Limb (tissue), 2 donors: Measurements from ENCODE around the gene CRELD2.

Experiments used
- DNase-seq, 2 donors: peaks; one replicate each; pipeline ENCODE4 v3.0.0-alpha.2; 2016; ENCODE audit errors: extremely low spot score in 2 of 2

CRELD2 gene

DNA sequence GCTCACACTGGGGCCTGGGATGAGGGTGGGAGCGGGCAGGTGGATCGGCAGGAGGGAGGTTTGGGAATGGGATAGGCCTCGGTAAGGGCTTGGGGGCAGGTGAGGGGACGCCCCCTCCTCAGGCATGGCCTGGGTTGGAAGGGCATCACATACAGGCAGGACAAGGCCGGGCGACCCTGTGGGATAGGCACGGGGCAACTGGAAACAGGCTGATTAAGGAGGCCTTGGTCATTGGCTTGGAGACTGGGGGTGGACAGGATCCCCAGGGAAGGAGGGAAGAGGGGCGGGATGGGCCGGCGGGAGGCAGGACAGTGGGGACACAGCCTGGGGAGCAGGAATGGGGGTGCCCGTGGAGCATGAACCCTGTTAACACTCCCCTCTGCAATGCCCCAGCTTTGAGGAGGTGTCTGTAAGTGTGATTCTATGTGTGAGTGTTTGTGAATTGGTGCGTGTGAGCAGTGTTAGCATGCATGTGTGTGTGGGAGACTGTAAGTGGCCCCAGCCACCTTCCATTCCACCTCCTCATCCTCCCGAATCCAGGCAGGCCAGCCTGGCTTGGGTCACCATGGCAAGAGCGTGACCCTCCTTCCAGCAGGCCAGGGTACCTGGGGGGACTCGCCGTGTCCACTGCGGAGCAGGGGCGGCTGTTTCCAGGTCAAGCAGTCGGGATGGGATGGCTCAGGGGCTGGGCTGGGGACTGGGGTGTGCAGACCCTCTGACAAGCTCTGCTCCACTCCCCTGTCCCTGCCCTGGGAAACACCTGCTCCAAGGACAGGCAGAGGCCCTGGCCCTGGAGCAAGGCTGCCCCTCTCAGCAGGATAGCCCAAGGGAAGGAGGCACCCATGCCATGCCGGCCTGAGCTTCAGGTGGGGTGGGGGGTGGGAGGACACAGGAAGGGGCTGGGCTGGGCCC lies 38.7 kb downstream of the CRELD2 start:
- no peak for DNase-seq

DNA sequence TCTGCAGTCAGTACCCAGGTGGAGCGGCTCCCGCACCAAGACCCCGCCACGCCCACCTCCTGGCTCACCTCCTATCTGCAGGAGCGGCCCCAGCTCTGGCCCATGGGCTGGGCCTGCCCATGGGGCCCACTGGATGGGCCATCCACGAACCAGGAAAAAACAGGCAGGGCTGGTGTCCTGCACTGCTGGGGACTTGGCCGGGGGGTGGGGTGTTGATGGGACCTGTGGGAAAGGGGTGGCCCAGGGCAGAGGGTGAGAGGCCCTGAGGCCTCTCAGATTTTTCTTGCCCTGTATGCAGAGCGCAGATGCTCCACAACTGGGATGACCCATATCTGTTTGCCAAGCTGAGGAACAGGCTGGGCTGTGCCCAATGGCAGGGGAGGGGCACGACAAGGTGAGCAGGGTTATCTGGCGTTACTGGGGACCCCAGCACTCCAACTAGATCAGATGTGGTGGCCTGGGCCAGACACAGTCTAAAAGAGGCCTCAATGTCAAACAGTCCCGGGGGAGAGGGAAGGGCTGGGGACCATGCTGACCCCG lies 39.5 kb downstream of the CRELD2 start:
- no peak for DNase-seq

DNA sequence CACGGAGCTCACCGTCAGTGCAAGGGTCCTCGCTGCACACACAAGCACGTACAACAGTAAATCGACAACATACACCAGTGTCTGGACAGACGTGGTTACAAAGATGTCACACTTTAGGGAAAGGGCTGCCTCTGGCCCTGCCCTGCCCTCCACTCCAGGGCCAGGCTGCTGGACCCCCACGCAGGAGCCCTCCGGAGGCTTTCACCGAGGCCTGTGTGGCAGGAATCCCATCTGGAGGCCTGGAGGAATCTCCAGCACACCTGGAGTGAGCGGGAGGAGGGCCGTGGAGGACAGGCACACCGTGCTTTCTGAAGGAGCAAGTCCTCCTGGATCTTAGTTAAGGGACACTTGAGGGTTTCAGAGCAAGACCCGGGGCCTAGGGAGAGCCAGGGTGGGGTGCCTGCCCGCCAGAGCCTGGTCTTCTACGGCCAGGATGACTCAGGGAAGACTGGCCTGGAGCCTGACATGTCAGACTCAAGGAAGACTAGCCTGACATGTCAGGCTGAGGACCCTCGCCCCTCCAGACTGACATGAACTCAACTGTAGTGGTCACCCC lies 40.0 kb downstream of the CRELD2 start:
- no peak for DNase-seq

DNA sequence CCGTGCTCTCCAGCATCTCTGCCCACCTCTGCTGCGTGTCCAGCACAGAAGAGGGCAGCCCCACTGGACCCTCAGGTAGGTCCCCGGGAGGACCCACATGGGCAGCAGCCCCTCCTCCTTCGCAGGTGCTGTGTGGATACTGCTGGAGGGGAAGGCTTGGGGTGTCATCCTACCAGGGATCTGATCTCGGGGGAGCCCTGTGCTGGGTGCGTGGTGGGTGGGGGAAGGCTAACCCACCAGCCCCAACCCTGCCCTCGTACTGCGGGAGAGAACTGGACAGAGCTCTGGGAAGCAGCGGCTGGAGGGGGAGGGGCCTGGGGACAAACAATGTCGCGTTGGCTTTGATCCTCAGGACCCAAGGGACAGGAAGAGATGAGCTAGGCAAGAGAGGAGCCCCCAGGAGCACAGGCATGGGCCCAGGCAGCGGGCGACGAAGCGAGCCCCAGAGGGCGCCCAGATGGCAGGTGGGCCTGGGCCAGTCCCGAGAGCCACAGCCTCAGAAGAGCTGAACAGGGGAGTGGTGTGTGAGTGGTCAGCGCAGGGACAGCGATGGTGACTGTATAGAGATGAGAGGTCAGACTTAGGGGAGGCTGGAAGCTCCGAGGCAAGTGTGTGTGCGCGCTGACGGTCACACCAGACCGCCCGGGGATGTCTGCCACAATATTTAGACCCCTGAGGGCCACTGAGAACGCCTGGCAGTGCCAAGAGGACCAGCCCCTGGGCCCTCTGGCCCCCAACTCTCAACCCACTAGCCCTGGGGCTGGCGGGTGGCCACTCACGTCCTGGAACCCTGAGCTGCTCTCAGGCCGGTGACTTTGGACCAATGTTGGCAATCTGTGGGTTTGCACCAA lies 40.7 kb downstream of the CRELD2 start:
- DNase-seq = no peak

DNA sequence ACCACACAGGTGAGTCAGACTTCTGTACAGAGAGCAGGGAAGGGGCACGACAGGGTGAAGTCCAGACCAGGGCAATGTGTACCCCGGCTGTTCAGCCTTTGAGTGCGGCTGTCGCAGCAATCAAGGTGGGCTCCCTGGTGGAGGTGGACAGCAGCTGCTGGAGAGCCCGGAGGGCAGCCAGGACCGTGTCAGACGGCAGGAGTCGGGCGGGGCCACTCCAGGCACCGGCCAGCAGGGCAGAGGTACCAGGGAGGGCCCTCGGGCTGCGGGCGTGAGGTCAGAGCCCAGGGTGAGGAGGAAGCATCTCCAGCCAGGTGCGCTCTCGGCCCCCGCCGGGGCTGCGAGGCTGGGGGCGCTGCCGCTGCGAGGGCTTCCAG lies 41.3 kb downstream of the CRELD2 start:
- DNase-seq = peak in 1 of 2 donors; percentile 72

DNA sequence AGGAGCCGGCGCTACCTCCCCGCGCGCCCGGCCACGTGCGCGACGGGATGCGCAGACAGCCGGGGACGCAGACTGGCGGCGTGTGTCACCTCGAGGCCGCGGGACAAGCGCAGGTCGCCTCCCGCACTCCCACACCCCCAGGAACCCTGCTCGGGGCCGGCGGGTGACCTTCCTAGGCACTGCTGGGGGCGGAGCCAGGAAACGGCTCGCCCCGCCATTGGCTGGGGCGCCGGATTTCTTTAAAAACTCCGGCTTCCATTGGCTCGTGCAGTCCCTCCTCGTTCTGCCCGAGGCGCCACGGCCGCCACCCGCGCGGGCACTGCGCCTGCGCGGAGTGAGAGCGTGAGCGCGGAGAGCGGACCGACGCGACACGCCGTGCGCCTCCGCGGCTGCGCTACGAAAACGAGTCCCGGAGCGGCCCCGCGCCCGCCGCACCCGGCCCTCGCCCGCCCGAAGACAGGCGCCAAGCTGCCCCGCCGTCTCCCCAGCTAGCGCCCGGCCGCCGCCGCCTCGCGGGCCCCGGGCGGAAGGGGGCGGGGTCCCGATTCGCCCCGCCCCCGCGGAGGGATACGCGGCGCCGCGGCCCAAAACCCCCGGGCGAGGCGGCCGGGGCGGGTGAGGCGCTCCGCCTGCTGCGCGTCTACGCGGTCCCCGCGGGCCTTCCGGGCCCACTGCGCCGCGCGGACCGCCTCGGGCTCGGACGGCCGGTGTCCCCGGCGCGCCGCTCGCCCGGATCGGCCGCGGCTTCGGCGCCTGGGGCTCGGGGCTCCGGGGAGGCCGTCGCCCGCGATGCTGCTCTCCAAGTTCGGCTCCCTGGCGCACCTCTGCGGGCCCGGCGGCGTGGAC lies 41.9 kb downstream of the CRELD2 start, which contains the start of gene PIM3:
Gene PIM3, plus strand, starts transcription at position 614 of the 846 bp plus-strand sequence. Its CDS starts 176 bp downstream, at position 790.
- DNase-seq = peak; percentile 95 to 96

DNA sequence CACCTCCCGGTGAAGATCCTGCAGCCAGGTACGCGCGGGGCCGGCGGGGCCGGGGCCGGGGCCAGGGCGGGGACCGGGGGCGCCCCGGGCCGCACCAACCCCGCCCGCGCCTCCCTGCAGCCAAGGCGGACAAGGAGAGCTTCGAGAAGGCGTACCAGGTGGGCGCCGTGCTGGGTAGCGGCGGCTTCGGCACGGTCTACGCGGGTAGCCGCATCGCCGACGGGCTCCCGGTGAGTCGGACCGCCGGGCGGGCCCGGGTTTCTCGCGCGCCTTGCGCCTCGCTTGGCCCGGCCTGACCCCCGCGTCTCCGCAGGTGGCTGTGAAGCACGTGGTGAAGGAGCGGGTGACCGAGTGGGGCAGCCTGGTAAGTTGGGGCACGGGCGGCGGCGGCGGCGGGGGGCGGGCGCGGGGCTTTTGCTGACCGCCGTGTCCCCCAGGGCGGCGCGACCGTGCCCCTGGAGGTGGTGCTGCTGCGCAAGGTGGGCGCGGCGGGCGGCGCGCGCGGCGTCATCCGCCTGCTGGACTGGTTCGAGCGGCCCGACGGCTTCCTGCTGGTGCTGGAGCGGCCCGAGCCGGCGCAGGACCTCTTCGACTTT lies 42.7 kb downstream of the CRELD2 start:
- peak in 1 of 2 donors; percentile 68 for DNase-seq

DNA sequence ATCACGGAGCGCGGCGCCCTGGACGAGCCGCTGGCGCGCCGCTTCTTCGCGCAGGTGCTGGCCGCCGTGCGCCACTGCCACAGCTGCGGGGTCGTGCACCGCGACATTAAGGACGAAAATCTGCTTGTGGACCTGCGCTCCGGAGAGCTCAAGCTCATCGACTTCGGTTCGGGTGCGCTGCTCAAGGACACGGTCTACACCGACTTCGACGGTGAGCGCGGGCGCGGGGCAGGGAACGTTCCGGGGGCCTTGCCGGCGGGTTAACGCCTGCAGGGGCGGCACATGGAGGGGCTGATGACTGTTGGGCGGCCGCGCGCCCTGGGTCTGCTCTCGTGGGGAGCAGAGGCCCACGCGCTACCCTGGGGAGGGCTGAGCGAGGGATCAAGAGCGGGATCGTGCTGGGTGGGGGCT lies 43.2 kb downstream of the CRELD2 start:
- DNase-seq = no peak

DNA sequence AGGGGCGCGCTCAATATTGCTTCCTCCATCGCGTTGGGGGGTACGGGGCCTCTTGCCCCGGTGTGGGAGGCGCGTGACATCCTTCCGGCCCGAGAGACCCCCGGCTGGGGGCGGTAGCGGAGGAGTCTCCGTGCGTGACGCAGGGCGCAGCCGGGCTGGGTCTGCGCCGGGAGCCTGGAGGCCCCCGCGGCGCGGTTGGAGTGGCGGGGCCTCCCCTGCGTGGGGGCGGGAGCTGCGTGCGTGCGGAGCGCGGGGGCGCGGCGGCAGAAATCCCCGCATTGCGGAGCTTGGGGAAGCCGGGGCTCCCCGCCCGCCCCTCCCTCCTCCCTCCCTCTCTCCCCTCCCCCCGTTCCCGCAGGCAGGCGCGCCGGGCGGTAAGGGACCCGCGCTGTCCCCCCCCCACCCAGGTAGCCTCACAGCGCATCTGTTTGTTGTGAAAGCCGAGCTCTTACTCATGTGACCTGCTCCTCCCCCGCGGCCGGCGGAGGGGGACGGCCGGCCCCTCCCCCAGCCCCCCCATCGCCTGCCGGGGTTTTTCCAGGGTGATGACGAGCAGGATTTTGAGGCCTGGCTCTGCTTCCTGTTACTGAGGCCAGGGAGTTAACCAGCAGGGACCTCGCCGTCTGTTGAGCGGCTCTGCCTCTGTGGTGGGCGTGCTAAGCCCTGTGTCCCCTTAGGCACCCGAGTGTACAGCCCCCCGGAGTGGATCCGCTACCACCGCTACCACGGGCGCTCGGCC lies 43.7 kb downstream of the CRELD2 start:
- peak; percentile 55 to 87 for DNase-seq

DNA sequence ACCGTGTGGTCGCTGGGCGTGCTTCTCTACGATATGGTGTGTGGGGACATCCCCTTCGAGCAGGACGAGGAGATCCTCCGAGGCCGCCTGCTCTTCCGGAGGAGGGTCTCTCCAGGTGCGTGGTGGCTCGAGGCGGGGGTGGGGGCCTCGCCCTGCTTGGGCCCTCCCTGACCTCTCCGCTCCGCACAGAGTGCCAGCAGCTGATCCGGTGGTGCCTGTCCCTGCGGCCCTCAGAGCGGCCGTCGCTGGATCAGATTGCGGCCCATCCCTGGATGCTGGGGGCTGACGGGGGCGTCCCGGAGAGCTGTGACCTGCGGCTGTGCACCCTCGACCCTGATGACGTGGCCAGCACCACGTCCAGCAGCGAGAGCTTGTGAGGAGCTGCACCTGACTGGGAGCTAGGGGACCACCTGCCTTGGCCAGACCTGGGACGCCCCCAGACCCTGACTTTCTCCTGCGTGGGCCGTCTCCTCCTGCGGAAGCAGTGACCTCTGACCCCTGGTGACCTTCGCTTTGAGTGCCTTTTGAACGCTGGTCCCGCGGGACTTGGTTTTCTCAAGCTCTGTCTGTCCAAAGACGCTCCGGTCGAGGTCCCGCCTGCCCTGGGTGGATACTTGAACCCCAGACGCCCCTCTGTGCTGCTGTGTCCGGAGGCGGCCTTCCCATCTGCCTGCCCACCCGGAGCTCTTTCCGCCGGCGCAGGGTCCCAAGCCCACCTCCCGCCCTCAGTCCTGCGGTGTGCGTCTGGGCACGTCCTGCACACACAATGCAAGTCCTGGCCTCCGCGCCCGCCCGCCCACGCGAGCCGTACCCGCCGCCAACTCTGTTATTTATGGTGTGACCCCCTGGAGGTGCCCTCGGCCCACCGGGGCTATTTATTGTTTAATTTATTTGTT lies 44.6 kb downstream of the CRELD2 start:
- peak in 1 of 2 donors; percentile 44 for DNase-seq

DNA sequence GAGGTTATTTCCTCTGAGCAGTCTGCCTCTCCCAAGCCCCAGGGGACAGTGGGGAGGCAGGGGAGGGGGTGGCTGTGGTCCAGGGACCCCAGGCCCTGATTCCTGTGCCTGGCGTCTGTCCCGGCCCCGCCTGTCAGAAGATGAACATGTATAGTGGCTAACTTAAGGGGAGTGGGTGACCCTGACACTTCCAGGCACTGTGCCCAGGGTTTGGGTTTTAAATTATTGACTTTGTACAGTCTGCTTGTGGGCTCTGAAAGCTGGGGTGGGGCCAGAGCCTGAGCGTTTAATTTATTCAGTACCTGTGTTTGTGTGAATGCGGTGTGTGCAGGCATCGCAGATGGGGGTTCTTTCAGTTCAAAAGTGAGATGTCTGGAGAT lies 45.2 kb downstream of the CRELD2 start:
- no peak for DNase-seq

DNA sequence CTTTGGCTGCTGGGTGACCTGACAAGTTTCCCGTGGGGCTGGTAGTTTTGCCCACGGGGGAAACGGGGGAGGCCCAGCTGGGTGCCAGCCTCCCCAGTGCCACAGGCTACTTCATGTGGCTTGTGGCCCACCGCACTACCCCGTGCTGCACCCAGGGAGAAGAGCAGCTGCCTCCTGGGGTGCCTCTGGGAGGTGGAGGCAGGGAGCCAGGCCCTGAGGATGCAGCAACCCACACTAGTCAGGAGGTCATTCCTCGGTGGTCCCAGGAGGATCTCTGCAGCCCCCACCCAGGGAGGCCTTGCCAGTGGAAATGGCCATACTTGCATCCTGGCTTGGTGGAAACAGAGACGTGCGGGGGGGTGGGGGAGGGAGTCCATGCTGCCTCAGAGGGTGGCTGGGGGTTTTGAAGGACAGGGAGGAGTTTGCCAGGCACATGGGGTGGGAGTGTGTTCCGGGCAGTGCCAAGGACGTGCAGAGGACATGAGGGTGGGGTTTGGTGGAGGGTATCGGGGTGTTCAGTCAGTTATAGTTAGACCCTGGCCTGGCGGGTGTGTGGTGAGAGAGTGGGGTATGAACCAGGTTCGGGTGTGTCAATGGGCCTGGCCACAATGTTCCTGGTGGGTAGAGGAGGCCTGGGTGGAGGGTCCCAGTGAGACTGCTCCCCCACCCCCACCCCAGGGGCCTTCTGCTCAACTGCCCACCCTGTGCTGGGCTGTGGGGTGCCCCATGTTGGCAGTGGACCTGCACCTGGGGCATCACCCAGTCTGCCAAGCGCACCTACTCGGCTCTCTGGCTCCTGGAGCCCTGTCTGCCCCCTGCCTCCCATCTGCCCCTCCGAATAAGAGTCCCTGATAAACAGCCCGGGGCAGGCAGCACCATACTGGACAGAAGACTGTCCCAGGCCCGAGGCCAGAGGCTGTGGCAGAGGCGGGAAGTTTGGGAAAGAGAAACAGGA lies 46.0 kb downstream of the CRELD2 start:
- DNase-seq = peak in 1 of 2 donors; percentile 28

DNA sequence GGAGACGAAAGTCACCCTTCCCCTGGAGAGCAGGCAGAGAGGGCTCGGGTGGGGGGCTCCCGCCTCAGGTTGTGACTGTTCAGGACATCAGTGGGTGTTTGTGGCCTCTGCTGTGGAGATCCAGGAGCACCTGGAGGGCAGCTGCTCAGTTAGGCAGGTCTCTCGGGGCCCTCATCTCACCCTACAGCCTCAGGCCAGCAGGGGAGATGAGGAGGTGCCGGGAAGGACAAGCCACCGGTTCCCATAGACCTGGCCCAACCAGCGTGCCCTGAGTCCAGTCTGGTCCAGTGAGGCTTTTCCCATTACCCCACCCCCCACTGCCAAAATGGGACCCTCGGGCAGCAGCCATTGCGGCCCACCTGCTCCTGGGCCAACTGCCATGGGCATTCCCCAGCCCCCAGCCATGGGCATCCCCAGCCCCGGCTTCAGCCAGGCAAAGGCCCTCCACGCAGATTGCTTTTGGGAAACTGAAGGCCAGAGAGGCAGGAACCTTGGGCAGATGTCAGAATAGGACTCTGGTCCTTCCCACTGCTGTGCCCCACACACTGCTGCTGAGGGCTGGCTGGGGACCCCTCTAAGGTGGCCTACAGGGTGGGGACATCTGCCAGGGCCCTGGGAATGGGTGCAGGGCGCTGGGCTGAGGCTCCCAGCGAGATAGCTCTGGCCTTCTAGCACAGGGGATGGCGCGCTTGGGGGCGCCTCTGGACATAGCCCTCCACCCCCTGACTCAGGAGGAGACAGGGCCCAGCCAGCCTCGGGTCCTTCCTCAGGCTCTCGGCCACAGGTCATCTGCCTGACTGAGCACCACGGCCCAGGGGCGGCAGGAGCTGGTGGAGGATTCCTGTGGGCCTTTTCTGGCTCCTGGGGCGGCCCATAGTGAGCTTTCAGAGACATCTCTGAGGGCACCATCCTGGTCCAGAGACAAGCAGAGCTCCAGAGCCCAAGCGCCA lies 46.9 kb downstream of the CRELD2 start:
- DNase-seq = peak in 1 of 2 donors; percentile 29

DNA sequence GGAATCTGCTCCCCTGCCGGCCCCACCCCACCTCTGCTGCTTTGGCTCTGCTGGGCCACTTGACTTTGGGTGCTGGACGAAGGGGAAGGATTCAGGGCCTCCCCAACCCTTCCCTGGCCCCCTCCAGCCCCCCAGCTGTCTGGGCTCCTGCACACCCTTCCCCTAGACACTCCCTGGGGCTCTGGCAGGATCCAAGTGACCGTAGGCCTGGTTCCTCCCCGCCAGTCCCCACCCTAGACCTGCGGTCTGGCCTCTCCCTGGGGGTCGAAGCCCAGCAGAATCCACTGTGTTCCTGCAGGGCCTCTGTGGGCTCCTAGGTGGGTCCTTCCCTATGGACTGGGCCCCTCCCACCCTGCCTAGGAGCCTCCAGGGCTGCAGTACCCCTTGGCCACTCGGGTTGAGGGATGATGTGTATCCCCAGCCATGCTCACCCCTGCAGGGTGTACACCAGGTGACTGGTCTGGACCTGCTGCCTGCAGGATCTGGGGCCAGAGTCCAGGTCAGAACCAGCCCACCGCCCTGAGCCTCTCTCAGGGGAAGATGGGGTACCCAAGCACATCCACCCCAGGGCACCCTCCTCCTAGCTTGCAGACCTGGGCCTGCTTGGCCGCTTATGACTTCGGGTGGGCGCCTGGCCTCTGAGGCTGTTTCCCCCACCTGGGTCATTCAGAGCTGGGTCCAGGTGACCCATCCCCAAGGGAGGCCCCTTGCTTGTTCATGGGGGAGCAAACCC lies 47.8 kb downstream of the CRELD2 start:
- peak in 1 of 2 donors; percentile 28 for DNase-seq
